ENCODE measurements around the gene CADPS2.

Gene CADPS2

DNA sequence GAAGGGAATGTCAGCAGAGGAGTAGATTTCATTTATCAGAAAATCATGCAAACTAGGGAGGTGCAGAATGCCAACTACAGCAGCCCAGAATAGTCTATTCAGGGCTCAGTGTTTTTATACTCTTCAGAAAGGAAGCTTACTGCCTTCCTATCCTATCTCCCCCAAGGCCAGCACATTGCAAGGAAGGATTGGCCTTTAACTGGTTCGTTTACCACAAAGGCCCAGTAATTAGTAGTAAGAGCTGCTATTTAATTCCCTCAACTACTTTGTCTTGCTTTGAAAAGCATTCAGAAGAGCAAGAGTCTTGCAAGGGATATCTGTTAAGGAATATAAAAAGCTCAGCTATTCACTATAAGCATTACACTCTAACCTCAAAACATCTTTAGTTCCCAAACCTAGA, 97.1 kb downstream of the CADPS2 start:
- DNase-seq (ENCODE audit: low read depth), result no peak
- no peak overlapping the region for H3K4me3 ChIP-seq (replicated peaks; ENCODE audit: low read depth, low read length)
- TF ChIP-seq, protein P1, sequence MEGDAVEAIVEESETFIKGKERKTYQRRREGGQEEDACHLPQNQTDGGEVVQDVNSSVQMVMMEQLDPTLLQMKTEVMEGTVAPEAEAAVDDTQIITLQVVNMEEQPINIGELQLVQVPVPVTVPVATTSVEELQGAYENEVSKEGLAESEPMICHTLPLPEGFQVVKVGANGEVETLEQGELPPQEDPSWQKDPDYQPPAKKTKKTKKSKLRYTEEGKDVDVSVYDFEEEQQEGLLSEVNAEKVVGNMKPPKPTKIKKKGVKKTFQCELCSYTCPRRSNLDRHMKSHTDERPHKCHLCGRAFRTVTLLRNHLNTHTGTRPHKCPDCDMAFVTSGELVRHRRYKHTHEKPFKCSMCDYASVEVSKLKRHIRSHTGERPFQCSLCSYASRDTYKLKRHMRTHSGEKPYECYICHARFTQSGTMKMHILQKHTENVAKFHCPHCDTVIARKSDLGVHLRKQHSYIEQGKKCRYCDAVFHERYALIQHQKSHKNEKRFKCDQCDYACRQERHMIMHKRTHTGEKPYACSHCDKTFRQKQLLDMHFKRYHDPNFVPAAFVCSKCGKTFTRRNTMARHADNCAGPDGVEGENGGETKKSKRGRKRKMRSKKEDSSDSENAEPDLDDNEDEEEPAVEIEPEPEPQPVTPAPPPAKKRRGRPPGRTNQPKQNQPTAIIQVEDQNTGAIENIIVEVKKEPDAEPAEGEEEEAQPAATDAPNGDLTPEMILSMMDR (IDR thresholded peaks at IDR 0.05; ENCODE audit: low read length, missing control alignments), result no peak

DNA sequence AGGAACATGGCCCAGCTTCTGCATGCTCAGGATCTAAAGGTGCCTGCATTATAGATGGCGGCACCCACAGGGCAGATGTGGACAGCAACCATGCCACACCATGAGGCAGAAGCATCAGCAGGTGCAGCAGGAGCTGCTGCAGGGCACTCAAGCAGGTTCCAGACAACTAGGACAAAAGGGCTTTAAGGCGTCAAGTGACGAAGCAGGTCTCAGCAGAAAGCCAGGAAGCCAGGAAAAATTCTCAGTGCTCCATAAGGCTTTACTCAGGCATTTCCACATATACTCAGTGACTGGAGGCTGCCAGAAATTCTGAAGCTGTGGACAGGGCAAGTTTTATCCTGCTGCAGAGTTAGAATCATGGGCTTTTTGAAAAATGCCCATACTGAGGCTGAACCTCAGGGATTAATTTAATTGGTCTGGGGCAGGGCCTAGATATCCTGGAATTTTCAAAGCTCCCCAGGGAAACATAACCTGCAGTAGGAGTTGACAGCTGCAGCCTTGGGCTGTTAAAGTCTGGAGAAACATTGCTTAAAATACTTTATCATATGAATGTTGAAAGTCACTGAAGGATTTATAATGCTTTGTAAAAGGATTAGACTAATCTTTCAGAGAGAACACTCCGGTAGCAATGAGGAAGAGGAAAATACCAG, 115.4 kb downstream of the CADPS2 start:
- DNase-seq (ENCODE audit: low read depth), result no peak
- no peak overlapping the region for H3K4me3 ChIP-seq (replicated peaks; ENCODE audit: low read depth, low read length)
- TF ChIP-seq, protein P1 (IDR thresholded peaks at IDR 0.05; ENCODE audit: low read length, missing control alignments), result no peak

DNA sequence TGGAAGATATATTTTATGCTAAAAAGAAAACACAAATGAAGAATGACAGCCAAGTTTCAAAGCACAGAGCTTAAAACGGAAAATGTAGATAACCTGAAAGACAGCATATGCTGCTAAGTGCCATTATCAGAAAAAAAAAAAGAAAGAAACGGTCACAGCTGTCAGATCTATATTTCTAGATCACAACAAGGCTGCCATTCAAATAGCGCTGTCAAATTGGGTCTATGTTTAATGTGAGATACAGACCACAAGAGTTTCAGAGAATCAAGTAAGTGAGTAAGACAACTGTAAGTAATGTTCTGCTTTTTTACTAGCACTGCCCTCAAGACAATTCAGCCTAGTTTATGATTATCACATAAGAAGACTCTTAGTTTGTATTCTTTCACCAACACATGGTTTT, 117.4 kb downstream of the CADPS2 start:
- no peak for DNase-seq (ENCODE audit: low read depth)
- TF ChIP-seq, protein P1 (IDR thresholded peaks at IDR 0.05; ENCODE audit: low read length, missing control alignments), result no peak
- H3K4me3 ChIP-seq (replicated peaks; ENCODE audit: low read depth, low read length), result no peak overlapping the region

- H3K4me3 ChIP-seq (replicated peaks; ENCODE audit: low read depth, low read length), result no peak overlapping the region
- no peak for DNase-seq (ENCODE audit: low read depth)
- TF ChIP-seq, protein P1 (IDR thresholded peaks at IDR 0.05; ENCODE audit: low read length, missing control alignments), result no peak
These were observed 118.9 kb downstream of the CADPS2 start for GRCh38 chr7:122767339-122767738.

GRCh38 chr7:122766593-122766992, 119.7 kb downstream of the CADPS2 start:
- DNase-seq (ENCODE audit: low read depth), result no peak
- H3K4me3 ChIP-seq (replicated peaks; ENCODE audit: low read depth, low read length), result no peak overlapping the region
- TF ChIP-seq, protein P1 (IDR thresholded peaks at IDR 0.05; ENCODE audit: low read length, missing control alignments), result no peak

DNA sequence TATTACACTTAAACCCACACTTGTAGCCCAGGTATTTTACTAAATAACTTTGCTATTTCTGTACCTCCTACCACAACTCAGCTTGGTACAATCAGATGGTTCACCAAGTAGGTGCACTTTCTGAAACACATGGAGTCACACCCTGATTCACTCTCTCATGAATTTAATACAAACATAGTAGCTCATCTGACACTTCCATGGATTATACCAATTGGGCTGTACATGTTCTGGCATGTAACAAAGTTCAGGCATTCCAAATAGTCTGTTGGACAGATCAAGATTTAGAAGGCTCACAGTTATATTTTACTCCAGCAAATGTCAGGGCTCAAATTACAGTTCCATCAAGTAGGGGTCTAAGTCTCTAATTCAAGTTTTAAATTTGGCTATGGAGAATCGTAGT, 121.4 kb downstream of the CADPS2 start:
- no peak for DNase-seq (ENCODE audit: low read depth)
- no peak overlapping the region for H3K4me3 ChIP-seq (replicated peaks; ENCODE audit: low read depth, low read length)
- TF ChIP-seq, protein P1 (IDR thresholded peaks at IDR 0.05; ENCODE audit: low read length, missing control alignments), result no peak

DNA sequence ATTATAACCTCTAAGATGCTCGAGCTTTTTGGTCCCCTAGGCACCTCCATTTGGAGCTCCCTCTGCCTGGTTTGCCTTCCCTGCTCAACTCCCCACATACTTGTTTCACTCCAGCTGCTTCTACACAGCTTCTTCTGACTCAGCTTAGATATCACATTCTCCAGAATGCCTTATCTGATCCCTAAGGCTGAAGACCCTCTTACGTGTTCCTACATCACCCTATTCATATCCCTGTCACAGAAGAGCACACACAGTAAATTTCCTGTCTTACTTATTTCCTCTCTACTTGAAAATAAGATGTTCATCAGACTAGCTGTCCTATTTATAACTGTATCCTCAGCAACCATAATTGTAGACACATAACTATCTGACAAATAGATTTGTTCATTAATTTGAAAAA, 122.2 kb downstream of the CADPS2 start:
- TF ChIP-seq, protein P1 (IDR thresholded peaks at IDR 0.05; ENCODE audit: low read length, missing control alignments), result no peak
- no peak overlapping the region for H3K4me3 ChIP-seq (replicated peaks; ENCODE audit: low read depth, low read length)
- DNase-seq (ENCODE audit: low read depth), result peak; percentile 18

Measured in fibroblast of pulmonary artery (primary cell).